GM19438 (cell line): ENCODE results near the gene GNA15.
"Not testable (repeated sequence)": the region's sequence is repeated elsewhere in the genome, so short reads cannot be mapped to it uniquely, and the experiment has no call there.

Source experiments
- ATAC-seq: cut with Tn5 transposase; IDR thresholded peaks from one replicate; pipeline ENCODE4 v1.9.1; 2021; ENCODE audit warnings: low read depth; ENCODE audit not compliant: unreplicated experiment

GNA15 gene

DNA sequence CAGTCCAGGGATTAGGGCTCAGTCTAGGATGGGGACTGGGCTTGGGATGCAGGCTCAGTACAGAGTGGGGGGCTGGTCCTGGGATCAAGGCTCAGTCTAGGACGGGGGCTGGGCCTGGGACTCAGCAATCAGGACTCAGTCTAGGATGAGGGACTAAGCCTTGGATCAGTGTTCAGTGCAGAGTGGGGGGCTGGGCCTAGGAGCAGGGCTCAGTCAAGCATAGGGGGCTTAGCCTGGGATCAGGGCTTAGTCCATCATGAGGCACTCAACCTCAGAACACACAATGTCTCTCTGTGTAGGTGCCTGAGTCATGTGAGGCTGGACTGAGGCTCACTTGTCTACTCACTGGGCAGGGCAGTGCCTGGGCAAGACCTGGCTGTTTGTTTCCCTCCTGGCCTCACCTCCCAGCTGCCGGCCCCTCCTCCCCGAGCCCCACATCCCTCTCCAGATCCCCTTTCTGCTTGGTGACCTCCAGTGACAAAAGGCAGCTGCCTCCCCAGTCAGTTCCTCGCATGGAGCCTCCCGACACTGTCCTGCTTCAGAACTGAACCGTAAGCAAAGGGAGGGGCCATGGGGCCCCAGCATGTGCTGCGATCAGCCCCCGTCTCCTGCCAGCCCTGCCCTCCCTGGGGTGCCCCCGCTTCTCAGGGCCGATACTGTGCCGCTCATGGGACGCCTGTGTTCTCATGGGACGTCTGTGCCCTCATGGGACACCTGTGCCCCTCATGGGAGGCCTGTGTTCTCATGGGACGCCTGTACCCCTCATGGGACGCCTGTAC lies 36.2 kb downstream of the GNA15 start:
- no peak for ATAC-seq

- ATAC-seq, result not testable (repeated sequence)
Measured at GRCh38 chr19:3172673-3173000, 36.8 kb downstream of the GNA15 start.

GRCh38 chr19:3175781-3176714 lies 40.2 kb downstream of the GNA15 start:
- ATAC-seq, result no peak

DNA sequence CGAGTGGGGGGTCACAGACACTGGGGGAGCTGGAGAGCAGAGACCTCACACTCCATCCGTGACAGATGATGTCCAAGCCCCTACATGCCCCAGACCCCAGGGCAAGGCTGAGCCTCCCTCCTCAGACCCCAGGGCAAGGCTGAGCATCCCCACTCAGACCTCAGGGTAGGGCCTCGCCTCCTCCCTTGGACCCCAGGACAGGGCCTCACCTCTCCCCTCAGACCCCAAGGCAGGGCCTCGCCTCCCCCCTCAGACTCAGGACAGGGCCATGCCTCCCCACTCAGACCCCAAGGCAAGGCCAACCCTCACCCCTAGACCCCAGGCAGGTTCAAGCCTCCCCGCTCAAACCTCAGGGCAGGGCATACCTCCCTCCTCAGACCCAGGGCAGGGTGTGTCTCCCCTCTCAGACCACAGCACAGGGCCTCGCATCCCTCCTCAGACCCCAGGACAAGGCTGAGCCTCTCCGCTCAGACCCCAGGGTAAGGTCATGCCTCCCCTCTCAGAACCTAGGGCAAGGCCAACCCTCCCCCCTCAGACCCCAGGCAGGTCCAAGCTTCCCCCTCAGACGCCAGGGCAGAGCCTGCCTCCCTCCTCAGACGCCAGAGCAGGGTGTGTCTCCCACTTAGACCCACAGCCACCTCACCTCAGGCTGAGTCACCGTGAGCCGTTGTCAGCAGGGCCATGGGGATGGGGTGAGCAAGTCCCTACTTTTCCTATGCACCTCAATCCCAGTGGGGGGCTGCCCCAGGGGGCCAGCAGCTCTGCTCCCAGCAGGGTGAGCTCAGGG lies 41.1 kb downstream of the GNA15 start:
- ATAC-seq, result no peak

DNA sequence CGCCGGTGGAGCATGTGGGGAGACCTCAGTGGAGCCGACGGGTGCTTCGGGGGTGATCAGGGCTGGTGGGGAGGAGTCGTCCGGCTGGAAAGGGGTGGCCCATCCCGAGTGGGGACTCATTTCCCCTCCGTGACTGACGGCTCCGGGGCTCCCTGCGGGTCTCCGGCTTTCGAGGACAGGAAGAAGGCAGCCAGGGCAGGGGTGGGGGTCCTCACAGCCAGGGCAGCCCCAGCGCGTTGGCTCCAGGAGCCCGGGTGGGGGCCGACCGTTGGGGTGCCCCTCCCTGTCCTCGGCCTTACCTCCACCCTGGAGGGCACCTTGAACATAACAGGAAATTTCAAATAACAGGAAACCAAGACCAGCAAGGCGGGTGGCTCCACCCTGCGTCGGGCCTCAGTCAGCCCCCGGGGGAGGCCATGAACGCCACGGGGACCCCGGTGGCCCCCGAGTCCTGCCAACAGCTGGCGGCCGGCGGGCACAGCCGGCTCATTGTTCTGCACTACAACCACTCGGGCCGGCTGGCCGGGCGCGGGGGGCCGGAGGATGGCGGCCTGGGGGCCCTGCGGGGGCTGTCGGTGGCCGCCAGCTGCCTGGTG lies 42.6 kb downstream of the GNA15 start, which contains the start of gene S1PR4:
Gene S1PR4 (plus strand): TSS at position 393 of the 596 bp plus-strand sequence. CDS start 24 bp downstream, at position 417.
- ATAC-seq, result no peak

- ATAC-seq, result no peak
Measured at GRCh38 chr19:3178973-3179738, 43.3 kb downstream of the GNA15 start.

DNA sequence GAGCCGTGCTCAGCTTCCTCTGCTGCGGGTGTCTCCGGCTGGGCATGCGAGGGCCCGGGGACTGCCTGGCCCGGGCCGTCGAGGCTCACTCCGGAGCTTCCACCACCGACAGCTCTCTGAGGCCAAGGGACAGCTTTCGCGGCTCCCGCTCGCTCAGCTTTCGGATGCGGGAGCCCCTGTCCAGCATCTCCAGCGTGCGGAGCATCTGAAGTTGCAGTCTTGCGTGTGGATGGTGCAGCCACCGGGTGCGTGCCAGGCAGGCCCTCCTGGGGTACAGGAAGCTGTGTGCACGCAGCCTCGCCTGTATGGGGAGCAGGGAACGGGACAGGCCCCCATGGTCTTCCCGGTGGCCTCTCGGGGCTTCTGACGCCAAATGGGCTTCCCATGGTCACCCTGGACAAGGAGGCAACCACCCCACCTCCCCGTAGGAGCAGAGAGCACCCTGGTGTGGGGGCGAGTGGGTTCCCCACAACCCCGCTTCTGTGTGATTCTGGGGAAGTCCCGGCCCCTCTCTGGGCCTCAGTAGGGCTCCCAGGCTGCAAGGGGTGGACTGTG lies 44.0 kb downstream of the GNA15 start:
- no peak for ATAC-seq

GRCh38 chr19:3183721-3184641 lies 48.1 kb downstream of the GNA15 start:
- ATAC-seq, result no peak

DNA sequence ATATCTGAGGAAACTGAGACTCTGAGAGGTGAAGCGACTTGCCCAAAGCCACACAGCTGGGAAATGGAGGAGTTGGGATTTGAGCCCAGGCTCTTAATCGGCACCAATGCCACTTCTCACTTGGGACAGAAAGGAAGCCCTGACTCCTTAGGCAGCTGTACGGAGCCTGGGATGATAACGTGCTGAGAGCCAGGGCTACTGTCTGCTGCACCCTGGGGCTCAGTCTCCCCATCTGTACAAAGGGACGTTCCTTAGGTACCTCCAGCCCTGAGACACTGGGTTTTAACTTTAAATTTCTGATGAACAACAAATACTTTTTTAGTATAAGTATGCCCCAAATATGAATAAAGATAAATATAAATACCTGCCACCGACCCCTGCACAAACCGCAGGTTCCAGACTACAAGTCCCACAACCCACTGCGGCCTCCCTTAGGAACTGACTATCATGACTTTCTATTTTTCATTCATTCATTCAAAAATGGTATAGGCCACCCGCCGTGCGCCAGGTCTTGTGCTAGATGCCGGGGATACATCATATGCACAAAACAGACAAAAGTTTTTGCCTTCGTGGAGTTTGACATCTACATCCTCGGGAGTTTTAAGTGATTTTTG lies 49.1 kb downstream of the GNA15 start:
- no peak for ATAC-seq

GRCh38 chr19:3185461-3186159 lies 49.8 kb downstream of the GNA15 start, which contains the start of gene NCLN:
NCLN (plus strand) TSS chr19:3185930; CDS start chr19:3186031, 101 bp downstream.
- peak; percentile 62 for ATAC-seq

- peak; percentile 16 for ATAC-seq
Measured at GRCh38 chr19:3186160-3186688, 50.4 kb downstream of the GNA15 start.

DNA sequence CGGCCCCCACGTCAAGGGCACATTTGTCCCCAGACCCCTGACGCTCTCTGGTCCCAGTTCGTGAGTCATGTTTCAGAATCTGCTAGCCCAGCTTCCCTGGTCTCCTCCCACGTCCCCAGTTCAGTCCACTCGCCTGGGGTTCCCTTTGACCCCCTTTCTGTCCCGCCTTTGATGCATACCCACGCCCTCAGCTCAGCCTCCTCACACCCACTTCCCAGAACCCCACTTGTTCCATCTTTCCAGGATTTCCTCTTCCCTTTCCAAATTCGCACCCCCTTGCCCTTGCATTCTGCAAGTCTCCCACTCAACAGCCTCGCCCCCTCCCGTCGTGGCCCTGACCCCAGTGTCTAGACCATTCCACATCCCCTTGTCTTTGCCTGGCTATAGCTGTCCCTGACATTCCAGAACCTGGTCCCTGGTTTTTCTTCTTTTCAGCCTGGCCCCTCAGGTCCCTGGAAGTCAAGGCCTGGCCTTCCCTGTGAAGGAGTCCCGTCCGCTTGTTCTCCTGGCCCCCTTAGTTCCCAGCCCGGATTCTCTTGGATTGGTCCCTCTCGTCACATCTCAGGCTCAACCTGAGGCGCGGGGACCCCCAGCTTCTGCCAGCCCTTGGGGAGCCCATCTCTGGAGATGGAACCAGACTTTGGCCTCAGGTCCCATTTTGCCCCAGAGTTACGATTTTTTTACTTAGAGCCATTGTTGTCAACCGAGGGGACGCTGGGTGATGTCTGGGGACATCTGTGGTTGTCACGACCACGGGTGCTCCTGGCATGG lies 51.2 kb downstream of the GNA15 start:
- no peak for ATAC-seq

- ATAC-seq, result no peak
Measured at GRCh38 chr19:3187662-3188511, 52.1 kb downstream of the GNA15 start.

DNA sequence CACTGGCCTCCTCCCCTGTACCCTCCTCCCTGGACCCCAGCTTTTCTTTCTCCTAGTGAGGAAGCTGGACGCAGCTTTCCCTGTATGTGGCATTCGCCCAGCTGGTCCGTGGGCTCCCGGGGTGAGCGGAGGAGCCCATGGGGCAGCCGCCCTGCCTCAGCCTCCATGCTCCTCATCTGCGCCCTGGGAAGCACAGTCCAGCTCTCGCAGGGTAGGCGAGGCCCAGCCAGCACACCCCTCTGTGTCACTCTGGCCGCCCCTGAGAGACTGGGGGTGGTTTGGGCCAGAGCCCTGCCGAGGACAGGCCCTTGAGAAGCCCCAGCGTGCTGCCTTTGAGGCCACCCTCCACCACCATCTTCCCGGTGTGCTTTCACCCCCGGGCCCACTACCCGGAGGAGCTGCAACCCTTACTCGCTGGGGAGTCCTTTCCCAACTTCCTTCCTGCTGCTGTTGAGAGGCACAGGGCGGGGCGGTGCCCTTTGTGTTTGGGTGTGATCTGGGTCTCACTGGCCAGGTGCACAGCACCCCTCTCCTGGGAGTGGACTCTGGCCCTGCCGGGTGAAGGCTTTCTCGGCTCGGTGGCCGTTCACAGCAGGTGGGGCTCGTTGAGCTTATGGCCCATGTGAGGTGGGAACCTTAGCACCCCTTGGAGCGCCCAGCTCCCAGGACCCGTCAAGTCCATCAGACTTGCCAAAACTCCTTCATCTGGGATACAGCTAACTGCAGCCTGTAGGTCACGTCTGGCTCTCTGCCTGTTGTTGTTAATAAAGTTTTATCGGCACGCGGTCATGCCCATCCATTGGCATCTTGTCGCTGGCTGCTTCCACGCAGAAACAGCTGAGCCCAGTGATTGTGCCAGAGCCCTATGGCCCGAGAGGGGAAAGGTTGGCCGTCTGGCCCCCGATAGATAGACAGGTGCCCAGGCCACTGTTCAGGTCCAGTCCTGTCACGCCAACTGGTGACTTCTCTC lies 53.1 kb downstream of the GNA15 start:
- no peak for ATAC-seq
